Stimulated activated CD8-positive, alpha-beta memory T cell treated with anti-CD3 and anti-CD28 coated beads, Interleukin-15, amount 100 ng/mL, for 24 hours (primary cell): ENCODE measurements around the gene ZNF831.
A peak's percentile ranks its signal among the peaks of the same experiment; 100 is the strongest.

ENCODE experiments used
- DNase-seq: peaks from one replicate; pipeline ENCODE4 v3.0.0-alpha.2; 2020; ENCODE audit warnings: low read depth

The ZNF831 gene

DNA sequence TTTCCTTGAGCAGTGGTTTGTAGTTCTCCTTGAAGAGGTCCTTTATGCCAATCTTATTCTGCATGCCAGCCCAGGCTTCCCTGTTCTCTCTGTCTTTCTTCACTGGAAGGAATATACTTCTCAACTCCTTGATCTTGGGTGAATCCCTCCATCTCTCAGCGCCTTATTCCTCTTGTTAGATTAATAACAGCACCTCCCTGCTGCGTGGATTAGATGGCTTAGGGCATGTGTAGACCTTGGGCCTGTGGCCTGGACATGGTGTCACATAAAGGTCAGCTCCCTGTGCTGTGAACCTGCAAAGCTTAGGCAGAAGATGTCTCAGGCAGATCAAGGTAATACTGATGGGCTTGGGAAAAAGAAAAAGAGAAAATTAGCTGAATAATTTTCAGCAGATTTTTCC is 18.3 kb downstream of the ZNF831 start:
- DNase-seq = no peak

DNA sequence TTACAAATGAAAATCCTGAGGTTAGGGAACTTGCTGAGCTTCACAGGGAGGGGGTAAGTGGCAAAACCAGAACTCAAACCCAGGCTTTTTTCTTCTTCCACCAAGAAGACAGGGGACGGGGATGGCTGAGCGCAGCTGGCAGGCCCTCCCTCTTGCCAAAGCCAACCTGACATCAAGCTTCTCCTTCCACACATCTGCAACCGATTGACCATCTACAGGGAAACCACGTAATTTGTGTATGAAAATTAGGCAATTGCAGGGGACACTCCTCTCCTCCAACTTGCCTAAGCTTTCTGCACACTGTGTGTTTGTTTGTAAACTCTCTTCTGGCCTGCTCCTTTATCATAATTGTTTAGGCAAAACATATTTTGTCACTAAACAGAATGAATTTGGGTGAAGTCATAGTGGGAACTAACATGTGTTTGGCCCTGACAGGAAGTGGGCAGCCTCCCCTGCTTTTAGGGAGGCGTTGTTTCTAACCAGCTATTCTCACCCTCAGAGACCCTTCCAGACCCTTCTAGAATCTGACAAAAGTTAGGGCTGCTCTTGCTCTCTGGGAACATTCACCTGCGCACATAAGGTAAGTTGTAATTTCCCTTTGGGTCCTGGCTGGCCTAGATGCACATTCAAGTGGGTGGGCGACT is 18.9 kb downstream of the ZNF831 start:
- no peak for DNase-seq

DNA sequence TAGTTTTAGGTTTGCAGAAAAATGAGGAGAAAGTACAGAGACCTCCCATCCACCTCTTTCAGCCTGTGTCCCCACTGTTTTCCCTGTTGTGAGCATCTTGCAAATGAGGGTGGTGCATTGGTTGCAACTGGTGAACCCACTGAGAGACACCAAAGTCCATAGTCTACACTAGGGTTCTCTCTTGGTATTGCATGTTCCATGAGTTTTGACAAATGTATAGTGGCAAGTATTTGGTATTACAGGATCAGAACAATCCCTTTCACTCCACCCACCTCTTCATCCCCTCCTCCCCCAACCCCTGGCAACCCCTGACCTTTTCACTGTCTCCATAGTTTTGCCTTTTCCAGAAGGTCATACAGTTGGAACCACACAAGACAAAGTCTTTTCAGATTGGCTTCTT is 20.1 kb downstream of the ZNF831 start:
- DNase-seq = no peak

DNA sequence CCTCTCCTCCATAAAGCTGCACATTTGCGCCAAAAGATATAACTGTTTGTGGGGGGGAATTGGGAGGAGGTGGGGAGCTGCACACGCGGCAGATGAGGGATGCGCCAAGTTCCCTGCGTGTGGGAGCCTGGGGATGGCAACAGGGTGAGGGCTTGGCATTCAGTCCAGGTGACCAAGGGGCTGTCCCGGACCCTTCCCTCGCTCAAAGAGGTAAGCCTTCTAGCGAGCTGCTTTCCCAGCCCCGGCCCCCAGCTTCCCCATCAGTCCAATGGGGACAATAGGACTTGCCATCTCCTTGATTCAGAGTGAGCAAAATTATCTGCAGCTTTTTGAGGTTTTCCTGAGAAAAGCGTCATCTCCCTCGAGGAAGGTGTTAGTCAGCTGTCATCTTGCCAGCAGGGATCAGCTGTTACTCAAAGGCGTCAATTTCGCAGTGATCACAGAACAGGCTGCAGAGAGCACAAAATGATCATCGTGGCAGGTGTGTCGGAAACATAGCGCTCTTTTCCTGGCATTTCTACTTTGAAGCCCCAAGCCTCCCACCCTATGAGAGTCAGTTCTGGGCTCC is 21.3 kb downstream of the ZNF831 start:
- no peak for DNase-seq

DNA sequence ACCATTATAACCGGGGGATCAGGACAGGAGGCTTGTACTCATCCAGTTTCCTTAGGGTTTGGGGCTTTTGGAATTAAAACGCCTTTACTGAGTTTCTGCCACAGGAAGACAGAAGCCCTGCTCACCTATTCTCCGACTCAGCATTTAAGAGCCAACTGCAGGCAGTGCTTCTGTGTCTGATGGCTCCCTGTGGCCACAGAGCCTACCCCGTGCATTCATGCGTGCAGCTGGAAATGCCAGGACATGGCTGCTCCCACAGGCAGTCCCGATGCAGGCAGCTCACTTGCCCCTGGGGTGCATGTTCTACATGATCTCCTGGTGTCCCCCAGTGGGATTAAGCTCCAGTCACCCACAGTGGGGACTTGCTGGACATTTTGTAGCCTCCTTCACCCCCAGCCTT is 22.2 kb downstream of the ZNF831 start:
- no peak for DNase-seq

DNA sequence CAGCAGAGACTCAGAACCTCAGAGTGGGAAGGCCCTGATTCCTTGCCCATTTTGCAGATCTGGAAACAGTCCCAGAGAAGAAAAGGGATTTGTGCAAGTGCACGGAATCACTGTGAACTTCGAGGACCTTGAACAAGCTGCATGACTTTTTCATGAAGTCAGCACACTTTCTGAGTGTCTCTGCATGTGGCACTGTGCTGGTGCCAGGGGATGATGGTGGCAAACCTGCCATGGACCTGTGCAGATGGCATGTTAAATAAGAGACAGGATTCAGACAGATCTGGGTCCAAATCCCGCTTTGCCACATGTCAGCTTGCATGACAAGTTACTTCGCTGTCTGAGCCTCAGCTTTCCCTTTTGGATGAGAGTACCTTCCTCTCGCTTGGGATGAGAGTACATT is 26.8 kb downstream of the ZNF831 start:
- no peak for DNase-seq

DNA sequence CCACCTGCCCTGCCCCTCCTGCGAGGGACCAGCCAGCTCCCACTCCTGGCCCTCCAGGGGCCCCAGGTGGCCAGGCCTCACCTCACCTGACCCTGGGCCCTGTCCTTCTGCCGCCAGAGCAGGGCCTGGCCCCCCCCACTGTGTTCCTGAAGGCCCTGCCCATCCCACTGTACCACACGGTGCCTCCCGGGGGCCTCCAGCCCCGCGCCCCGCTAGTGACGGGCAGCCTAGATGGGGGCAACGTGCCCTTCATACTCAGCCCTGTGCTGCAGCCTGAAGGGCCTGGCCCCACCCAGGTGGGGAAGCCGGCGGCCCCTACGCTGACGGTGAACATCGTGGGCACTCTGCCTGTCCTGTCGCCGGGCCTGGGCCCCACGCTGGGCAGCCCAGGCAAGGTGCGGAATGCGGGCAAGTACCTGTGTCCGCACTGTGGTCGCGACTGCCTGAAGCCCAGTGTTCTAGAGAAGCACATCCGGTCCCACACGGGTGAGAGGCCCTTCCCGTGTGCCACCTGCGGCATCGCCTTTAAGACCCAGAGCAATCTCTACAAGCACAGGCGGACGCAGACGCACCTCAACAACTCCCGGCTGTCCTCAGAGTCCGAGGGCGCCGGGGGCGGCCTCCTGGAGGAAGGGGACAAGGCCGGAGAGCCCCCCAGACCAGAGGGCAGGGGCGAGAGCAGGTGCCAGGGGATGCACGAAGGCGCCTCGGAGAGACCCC is 27.6 kb downstream of the ZNF831 start:
- DNase-seq = no peak

DNA sequence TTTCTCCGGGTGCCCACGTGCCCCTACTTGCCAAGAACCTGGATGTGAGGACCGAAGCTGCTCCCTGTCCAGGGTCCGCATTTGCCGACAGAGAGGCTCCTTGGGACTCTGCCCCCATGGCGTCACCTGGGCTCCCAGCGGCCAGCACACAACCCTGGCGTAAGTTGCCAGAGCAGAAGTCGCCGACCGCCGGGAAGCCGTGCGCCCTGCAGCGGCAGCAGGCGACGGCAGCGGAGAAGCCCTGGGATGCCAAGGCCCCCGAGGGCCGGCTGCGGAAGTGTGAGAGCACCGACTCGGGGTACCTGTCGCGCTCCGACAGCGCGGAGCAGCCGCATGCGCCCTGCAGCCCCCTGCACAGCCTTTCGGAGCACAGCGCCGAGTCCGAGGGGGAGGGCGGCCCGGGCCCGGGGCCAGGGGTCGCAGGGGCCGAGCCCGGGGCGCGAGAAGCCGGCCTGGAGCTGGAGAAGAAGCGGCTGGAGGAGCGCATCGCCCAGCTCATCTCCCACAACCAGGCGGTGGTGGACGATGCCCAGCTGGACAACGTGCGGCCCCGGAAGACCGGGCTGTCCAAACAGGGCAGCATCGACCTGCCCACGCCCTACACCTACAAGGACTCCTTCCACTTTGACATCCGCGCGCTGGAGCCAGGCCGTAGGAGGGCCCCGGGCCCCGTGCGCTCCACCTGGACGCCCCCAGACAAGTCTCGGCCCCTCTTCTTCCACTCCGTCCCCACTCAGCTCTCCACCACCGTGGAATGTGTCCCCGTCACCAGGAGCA is 28.3 kb downstream of the ZNF831 start:
- no peak for DNase-seq

DNA sequence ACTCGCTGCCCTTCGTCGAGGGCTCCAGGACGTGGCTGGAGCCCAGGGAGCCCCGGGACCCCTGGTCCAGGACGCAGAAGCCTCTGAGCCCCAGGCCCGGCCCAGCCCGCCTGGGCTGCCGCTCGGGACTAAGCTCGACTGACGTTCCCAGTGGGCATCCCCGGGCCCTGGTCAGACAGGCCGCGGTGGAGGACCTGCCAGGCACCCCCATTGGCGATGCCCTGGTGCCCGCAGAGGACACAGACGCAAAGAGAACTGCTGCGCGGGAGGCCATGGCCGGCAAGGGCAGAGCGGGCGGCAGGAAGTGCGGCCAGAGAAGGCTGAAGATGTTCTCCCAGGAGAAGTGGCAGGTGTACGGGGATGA is 28.9 kb downstream of the ZNF831 start:
- no peak for DNase-seq

DNA sequence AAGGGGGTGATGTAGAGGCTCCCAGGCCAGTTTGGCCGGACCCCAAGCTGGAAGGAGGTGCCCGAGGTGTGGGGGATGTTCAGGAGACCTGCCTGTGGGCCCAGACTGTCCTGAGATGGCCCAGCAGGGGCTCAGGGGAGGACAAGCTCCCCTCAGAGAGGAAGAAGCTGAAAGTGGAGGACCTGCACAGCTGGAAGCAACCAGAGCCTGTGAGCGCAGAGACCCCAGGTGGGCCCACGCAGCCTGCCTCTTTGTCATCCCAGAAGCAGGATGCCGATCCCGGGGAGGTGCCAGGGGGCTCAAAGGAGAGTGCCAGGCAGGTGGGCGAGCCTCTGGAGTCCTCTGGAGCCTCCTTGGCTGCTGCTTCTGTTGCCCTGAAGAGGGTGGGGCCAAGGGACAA is 29.7 kb downstream of the ZNF831 start:
- DNase-seq = no peak

DNA sequence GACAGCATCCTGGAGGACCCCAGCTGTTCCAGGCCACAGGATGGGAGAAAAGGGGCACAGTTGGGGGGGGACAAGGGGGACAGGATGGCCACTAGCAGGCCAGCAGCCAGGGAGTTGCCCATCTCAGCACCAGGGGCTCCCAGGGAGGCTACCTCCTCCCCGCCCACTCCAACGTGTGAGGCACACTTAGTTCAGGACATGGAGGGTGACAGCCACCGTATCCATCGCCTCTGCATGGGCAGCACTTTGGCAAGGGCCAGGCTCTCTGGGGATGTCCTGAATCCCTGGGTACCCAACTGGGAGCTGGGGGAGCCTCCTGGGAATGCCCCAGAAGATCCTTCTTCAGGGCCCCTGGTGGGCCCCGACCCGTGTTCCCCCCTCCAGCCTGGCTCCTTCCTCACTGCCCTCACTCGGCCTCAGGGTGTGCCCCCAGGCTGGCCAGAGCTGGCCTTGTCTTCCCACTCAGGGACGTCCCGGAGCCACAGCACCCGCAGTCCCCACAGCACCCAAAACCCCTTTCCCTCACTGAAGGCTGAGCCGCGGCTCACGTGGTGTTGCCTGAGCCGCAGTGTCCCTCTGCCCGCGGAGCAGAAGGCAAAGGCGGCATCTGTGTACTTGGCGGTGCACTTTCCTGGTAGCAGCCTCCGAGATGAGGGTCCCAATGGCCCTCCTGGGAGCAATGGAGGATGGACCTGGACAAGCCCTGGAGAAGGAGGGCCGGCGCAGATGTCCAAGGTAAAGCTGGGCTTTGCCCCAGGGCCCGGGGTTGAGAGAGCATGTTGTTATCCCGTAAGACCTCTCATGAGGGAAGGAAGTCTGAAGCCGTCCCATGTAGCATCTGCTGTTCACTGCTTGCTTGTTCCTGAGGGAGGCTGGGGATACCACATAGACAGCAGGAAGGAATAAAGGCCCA is 30.7 kb downstream of the ZNF831 start:
- DNase-seq = no peak

DNA sequence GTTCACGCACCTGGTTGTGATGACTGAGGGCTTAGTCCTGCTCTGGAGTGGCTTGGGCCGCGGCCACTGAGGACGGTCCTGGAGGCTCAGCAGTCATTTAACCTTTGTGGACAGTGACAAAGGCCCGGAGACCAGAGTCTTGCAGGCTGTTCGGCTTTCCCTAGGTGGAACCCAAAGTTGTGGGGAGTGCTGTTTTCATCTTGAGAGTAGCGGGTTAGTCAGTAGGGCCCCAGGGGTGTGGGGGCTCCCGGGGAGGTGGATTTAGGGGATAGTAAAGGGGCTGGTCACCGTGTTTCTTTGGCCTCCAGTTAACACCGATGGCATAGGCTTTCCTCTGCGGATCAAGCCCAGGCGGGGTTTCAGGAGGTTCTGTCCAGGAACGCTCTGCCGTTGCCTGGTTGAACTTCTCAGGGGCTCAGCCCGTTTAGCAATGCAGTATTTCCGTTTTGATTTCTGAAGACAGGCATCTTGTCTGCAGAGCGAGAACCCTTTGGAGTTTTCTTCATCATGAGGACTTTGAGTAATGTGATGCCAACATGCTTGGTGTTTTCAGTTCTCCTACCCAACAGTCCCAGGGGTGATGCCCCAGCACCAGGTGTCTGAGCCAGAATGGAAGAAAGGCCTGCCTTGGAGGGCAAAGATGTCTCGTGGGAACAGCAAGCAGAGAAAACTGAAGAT is 31.8 kb downstream of the ZNF831 start:
- DNase-seq = no peak

DNA sequence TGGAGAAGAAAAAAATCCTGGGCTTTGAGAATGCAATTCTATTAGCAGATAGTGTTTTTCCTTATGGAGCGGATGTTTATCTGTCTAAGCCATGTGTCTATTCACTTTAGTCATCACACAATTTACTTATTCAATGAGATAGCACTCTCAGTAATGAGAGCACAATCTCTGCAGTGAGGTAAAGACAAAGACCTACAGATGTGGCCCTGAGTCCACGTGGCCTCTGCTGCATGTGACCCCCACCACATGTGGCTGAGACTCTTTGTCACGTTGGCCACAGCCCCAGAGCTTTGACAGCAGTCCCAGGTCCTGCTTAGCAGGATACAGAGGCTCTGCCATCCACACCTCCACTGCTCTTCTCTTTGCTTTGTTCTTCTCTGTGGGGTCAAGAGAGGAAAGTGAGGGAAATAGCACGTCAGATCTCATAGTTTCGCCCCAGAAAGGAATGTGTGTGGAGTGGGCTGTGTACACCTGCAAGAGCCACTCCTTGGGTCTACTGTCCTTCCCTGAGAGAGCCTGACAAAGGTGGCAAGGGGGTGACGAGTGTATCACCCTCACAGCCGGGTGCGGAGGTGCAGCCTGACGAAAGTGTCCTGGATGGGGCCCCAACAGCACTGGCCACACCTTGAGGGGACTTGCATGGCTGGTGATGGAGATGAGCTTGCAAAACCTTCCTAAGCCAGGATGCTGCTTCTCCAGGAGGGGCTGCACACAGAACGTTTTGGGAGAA is 40.7 kb downstream of the ZNF831 start:
- DNase-seq = no peak

DNA sequence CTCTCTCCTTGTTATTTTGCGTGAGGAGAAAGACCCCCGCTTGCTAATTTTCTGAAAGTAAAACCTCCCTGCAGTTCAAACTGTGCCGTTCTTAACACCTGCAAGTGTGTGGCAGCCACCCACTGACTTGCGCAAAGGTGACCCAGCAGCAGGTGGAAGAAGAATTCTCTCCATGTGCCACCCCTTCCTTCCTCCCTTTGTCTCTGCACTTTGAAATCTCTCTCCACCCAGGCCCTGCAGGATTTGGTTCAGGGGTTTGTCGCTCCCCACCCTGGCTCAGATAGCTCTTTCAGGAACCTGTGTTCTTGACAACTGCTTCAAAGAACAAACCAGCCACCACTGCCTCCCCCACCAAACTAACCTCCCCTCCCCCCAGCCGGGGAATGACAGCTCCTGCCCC is 41.4 kb downstream of the ZNF831 start:
- no peak for DNase-seq

DNA sequence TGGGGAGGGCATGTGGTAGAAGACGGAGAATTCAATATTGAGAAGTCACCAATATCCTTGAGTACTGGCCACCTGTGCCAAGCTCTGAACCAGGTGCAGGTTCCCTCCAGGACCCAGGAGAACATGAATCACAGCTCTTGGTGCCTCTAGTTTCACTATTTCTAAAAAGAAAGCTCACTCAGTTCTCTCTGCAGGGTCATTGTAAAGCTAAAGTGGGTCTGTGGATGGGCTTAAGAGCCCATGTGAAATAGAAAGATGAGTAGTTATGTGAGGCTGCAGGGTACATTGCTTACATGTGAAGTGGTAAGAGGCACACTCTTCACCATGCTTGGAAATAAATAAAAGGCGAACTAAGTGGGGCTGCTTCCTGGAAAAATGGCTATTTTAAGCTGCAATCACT is 43.6 kb downstream of the ZNF831 start:
- DNase-seq = no peak

DNA sequence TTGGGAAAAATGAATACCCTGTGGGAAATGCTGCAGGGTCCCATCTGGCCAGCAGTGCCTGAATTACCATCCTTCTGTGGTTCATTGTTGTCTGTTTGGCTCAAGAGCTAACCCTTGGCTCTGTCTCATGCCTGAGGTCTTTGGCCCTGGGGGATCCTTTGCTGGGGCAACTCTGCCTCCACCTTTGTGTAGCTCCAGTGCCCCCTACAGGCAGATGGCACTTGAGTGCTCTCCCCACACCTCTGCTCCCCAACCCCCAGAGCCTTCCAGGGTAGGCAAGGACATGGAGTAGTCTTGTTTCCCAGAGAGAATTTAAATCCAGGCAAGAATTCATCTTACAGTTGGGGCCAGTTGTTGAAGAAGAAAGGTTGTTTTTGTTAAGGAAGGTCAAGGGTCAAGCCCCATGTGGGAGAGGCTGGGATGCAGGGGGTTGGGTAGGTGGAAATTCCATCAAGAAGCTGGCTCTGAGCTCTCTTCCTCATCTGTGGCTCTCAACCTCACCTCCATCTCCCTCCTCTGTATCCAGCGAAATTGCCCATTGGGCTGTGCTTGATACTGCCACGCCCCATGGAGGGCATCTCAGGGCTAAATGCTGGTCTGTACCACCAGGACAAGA is 44.2 kb downstream of the ZNF831 start:
- peak; percentile 45 for DNase-seq

DNA sequence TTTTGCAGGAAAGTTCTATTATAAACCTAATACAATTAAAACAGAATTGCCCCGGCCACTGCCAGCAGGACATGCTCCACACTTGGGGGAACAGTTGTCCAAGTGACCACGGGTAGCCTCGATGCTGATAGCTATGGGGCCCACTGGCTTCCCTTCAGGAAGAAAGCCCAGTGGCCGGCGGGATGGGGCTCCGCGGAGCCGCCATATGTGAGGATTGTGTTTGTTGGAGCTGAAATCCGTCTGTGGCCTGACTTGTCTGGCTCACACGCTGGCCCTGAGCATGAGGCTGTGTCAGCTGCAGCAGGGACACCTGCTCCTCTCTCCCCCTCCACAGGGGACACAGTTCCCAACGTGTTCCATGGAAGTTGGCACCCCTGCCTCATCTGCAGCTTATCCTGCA is 46.6 kb downstream of the ZNF831 start:
- no peak for DNase-seq

DNA sequence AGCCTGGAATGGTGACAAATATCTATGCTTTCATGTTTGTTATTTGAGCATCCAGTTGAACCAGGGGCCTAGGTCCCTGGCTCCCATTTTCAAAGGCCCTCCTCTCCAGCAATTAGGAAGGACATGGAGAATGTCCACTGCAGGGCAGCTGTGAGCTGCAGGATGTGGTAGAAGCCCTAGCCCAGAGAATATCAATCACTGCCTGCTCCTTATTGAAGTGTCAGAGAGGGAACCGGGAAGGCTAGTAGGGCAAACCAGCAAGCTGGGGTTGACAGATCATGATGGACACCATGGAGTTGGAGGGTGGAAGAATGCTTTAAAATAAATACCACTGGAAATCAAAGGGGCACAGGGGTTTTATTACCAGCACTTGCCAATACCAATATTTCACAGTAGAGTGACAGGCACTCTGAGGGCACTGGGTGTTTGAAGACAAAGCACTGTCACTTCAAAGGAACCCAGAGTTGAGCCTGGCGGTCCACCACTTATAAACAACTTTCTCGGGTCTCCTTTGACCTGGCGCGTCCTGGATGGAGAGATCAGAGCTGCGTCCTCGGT is 47.7 kb downstream of the ZNF831 start:
- no peak for DNase-seq

DNA sequence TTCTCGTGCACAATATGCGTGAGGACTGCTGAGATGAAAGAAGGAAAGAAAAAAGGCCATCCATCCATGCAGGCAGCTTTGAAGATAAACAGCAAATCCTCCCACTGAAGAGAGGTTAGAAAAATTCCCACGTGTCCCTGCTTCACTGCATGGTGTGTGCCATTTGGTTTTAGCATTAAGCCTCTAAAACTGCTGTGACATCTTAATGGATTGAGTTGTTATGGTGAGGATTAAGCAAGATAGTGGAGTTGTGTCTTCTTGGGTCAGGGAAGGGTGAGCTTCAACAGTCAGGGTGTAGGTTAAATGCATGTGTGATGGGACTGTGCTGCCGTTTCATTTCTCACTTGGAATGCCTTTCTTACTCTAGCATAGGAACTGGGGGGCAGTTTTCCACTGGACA is 50.5 kb downstream of the ZNF831 start:
- DNase-seq = no peak
